ENCODE results near the gene AIDA. TPM values are rescaled to one million over a fixed set of nuclear protein-coding genes. Genes with fewer than 3 reads are reported as not detected.

The AIDA gene
- total and polyA plus RNA-seq, 2 experiments from 2014 or later = 51.1 to 103 TPM

DNA sequence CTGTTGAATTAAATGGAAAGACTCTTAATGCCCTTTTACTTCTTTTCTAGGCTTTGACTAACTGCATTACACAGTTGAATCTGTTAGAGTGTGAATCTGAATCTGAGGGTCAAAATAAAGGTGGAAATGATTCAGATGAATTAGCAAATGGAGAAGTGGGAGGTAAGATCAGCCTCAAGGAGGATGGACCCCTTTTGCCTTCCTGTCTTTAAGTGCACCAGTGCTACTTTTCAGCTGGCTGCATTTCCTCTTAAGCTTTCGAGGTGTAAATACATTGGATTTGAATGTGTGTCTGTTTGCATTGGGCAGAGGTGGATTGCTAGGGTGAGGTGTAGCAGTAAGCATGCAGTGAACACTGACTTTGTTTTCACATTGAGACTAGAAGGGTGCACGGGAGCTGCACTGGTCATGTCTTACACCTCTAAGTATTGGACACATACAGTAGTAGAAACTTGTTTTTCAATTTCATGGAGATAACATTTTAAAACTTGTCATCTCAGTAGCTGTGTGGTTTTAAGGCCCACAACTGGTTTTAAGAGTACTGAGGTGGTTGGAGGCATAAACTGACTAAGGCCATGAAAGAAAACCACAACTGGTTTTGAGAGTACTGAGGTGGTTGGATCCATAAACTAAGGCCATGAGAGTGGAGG is 59.0 kb downstream of the AIDA start (continued):
- TF ChIP-seq, protein P1, sequence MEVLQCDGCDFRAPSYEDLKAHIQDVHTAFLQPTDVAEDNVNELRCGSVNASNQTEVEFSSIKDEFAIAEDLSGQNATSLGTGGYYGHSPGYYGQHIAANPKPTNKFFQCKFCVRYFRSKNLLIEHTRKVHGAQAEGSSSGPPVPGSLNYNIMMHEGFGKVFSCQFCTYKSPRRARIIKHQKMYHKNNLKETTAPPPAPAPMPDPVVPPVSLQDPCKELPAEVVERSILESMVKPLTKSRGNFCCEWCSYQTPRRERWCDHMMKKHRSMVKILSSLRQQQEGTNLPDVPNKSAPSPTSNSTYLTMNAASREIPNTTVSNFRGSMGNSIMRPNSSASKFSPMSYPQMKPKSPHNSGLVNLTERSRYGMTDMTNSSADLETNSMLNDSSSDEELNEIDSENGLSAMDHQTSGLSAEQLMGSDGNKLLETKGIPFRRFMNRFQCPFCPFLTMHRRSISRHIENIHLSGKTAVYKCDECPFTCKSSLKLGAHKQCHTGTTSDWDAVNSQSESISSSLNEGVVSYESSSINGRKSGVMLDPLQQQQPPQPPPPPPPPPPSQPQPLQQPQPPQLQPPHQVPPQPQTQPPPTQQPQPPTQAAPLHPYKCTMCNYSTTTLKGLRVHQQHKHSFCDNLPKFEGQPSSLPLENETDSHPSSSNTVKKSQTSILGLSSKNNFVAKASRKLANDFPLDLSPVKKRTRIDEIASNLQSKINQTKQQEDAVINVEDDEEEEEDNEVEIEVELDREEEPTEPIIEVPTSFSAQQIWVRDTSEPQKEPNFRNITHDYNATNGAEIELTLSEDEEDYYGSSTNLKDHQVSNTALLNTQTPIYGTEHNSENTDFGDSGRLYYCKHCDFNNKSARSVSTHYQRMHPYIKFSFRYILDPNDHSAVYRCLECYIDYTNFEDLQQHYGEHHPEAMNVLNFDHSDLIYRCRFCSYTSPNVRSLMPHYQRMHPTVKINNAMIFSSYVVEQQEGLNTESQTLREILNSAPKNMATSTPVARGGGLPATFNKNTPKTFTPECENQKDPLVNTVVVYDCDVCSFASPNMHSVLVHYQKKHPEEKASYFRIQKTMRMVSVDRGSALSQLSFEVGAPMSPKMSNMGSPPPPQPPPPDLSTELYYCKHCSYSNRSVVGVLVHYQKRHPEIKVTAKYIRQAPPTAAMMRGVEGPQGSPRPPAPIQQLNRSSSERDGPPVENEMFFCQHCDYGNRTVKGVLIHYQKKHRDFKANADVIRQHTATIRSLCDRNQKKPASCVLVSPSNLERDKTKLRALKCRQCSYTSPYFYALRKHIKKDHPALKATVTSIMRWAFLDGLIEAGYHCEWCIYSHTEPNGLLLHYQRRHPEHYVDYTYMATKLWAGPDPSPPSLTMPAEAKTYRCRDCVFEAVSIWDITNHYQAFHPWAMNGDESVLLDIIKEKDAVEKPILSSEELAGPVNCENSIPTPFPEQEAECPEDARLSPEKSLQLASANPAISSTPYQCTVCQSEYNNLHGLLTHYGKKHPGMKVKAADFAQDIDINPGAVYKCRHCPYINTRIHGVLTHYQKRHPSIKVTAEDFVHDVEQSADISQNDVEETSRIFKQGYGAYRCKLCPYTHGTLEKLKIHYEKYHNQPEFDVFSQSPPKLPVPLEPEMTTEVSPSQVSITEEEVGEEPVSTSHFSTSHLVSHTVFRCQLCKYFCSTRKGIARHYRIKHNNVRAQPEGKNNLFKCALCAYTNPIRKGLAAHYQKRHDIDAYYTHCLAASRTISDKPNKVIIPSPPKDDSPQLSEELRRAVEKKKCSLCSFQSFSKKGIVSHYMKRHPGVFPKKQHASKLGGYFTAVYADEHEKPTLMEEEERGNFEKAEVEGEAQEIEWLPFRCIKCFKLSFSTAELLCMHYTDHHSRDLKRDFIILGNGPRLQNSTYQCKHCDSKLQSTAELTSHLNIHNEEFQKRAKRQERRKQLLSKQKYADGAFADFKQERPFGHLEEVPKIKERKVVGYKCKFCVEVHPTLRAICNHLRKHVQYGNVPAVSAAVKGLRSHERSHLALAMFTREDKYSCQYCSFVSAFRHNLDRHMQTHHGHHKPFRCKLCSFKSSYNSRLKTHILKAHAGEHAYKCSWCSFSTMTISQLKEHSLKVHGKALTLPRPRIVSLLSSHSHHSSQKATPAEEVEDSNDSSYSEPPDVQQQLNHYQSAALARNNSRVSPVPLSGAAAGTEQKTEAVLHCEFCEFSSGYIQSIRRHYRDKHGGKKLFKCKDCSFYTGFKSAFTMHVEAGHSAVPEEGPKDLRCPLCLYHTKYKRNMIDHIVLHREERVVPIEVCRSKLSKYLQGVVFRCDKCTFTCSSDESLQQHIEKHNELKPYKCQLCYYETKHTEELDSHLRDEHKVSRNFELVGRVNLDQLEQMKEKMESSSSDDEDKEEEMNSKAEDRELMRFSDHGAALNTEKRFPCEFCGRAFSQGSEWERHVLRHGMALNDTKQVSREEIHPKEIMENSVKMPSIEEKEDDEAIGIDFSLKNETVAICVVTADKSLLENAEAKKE (CRISPR knock-in tag; IDR thresholded peaks at IDR 0.05) = no peak
- TF ChIP-seq ZNF114 (CRISPR knock-in tag; IDR thresholded peaks at IDR 0.05) = no peak
- TF ChIP-seq JUNB (IDR thresholded peaks at IDR 0.05; ENCODE audit: unreplicated experiment) = no peak
- no peak for TF ChIP-seq ZNF331 (CRISPR knock-in tag; IDR thresholded peaks at IDR 0.05; ENCODE audit: low read depth)
- TF ChIP-seq, protein P2, sequence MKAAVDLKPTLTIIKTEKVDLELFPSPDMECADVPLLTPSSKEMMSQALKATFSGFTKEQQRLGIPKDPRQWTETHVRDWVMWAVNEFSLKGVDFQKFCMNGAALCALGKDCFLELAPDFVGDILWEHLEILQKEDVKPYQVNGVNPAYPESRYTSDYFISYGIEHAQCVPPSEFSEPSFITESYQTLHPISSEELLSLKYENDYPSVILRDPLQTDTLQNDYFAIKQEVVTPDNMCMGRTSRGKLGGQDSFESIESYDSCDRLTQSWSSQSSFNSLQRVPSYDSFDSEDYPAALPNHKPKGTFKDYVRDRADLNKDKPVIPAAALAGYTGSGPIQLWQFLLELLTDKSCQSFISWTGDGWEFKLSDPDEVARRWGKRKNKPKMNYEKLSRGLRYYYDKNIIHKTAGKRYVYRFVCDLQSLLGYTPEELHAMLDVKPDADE (IDR thresholded peaks at IDR 0.05) = no peak

DNA sequence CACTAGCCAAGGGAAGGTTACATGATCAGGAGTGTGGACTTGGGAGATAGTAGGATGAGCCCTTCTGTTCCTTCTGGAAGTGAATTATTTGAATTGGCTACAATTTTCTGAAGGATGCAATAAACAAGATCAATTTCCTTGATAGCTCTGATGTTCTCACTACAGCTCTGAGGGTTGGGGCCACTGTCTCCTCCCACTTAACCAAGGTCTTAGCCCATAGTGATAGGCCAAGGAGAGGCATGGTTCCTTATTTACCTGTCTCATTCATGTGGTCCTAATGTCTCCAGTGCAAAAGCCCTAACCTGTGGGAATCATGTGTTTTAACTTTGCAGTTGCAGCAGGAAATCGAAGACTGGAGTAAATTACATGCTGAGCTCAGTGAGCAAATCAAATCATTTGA is 59.6 kb downstream of the AIDA start:
- Mint-ChIP-seq H3K36me3 (ENCODE audit: low read depth) (peaks cover 70% of the 10 kb centered on the region), H3K9me3 (no peaks in the 10 kb centered on the region), H3K27ac (no peak overlapping the region), H3K4me3 (no peak overlapping the region), H3K27me3 (ENCODE audit: insufficient read depth, low read depth, poor library complexity) (no peaks in the 10 kb centered on the region), H3K4me1 (no peaks in the 10 kb centered on the region)
- Histone ChIP-seq H3K27ac (ENCODE audit: low read depth) (no peak overlapping the region), H3F3A (replicated peaks; ENCODE audit: low read depth) (no peaks in the 10 kb centered on the region), H3K27me3 (ENCODE audit: insufficient read depth) (no peaks in the 10 kb centered on the region), H3K4me1 (ENCODE audit: insufficient read depth) (no peaks in the 10 kb centered on the region), H2AFZ (no peak overlapping the region), H3K4me3 (no peak overlapping the region), H4K20me1 (replicated peaks; ENCODE audit: insufficient read depth) (0 out of 2 replicates have a peak, but pooled peaks cover 4% of the 10 kb centered on the region), H3K79me2 (replicated peaks; ENCODE audit: insufficient read depth) (no peaks in the 10 kb centered on the region), H3K36me3 (ENCODE audit: insufficient read depth) (peaks cover 54% of the 10 kb centered on the region), H3K4me2 (no peak overlapping the region), H3K9me2 (ENCODE audit: insufficient read depth) (no peaks in the 10 kb centered on the region)
- DNase-seq (ENCODE audit: low spot score) = no peak
- no peak for ATAC-seq
- TF ChIP-seq STAT1 (IDR thresholded peaks at IDR 0.05; ENCODE audit: unreplicated experiment) (no peak), POLR2AphosphoS5 (IDR thresholded peaks at IDR 0.05; ENCODE audit: low read depth) (no peak), EZH2 (IDR thresholded peaks at IDR 0.05; ENCODE audit: low read depth, unreplicated experiment) (no peak), JUNB (IDR thresholded peaks at IDR 0.05; ENCODE audit: unreplicated experiment) (no peak)
- TF ChIP-seq, protein P3, sequence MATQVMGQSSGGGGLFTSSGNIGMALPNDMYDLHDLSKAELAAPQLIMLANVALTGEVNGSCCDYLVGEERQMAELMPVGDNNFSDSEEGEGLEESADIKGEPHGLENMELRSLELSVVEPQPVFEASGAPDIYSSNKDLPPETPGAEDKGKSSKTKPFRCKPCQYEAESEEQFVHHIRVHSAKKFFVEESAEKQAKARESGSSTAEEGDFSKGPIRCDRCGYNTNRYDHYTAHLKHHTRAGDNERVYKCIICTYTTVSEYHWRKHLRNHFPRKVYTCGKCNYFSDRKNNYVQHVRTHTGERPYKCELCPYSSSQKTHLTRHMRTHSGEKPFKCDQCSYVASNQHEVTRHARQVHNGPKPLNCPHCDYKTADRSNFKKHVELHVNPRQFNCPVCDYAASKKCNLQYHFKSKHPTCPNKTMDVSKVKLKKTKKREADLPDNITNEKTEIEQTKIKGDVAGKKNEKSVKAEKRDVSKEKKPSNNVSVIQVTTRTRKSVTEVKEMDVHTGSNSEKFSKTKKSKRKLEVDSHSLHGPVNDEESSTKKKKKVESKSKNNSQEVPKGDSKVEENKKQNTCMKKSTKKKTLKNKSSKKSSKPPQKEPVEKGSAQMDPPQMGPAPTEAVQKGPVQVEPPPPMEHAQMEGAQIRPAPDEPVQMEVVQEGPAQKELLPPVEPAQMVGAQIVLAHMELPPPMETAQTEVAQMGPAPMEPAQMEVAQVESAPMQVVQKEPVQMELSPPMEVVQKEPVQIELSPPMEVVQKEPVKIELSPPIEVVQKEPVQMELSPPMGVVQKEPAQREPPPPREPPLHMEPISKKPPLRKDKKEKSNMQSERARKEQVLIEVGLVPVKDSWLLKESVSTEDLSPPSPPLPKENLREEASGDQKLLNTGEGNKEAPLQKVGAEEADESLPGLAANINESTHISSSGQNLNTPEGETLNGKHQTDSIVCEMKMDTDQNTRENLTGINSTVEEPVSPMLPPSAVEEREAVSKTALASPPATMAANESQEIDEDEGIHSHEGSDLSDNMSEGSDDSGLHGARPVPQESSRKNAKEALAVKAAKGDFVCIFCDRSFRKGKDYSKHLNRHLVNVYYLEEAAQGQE (IDR thresholded peaks at IDR 0.05; ENCODE audit: unreplicated experiment) = no peak
- TF ChIP-seq, protein P4, sequence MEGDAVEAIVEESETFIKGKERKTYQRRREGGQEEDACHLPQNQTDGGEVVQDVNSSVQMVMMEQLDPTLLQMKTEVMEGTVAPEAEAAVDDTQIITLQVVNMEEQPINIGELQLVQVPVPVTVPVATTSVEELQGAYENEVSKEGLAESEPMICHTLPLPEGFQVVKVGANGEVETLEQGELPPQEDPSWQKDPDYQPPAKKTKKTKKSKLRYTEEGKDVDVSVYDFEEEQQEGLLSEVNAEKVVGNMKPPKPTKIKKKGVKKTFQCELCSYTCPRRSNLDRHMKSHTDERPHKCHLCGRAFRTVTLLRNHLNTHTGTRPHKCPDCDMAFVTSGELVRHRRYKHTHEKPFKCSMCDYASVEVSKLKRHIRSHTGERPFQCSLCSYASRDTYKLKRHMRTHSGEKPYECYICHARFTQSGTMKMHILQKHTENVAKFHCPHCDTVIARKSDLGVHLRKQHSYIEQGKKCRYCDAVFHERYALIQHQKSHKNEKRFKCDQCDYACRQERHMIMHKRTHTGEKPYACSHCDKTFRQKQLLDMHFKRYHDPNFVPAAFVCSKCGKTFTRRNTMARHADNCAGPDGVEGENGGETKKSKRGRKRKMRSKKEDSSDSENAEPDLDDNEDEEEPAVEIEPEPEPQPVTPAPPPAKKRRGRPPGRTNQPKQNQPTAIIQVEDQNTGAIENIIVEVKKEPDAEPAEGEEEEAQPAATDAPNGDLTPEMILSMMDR (conservative IDR thresholded peaks at IDR 0.05; ENCODE audit: low read depth in 2 of 2) = no peak

Data from GM23338 (cell line).